Measurements from ENCODE around the gene NBEA. TPM values are rescaled to one million over a fixed set of nuclear protein-coding genes. Genes with fewer than 3 reads are reported as not detected.

NBEA gene
- total RNA-seq, 1 experiment from 2014 or later: 0.54 TPM

DNA sequence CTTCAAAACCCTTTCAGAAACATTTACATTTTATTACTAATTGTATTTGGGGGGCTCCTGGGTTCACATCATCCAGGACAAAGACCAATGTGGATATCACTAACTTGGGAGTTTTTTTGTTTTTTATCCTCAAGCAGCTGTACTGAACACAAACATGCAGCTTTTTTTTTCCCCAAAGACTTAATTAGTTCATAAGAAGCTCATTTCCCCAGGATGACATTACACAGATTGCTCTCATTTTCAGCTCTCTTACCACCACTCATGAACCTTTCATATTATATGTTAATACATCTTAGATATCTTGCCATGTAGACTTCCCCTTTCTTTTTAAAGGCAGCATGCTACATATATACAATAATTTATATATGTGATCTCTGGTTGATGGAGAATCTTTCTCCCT lies 653.1 kb downstream of the NBEA start:
- Mint-ChIP-seq H3K27ac (ENCODE audit: unreplicated experiment) (no peak overlapping the region), H3K36me3 (ENCODE audit: insufficient read depth, unreplicated experiment) (no peaks in the 10 kb centered on the region), H3K27me3 (ENCODE audit: insufficient read depth, unreplicated experiment) (no peaks in the 10 kb centered on the region), H3K4me3 (ENCODE audit: unreplicated experiment) (no peak overlapping the region), H3K9me3 (ENCODE audit: unreplicated experiment) (no peaks in the 10 kb centered on the region), H3K4me1 (ENCODE audit: low read depth, unreplicated experiment) (no peaks in the 10 kb centered on the region)
- Histone ChIP-seq H3K4me1 (no peaks in the 10 kb centered on the region), H3K4me3 (ENCODE audit: low read depth, low read length) (no peak overlapping the region), H3K36me3 (ENCODE audit: control insufficient read depth, insufficient read depth, low read length) (no peaks in the 10 kb centered on the region), H3K9me3 (no peaks in the 10 kb centered on the region), H3K27me3 (replicated peaks; ENCODE audit: control insufficient read depth, insufficient read depth, low read length) (no peaks in the 10 kb centered on the region)
- BruUV-seq (replicated peaks): no TSS peak
- CTCF ChIA-PET: no interaction called here
- intact Hi-C loops (cut with micrococcal nuclease; ENCODE audit: unreplicated experiment): no loop called here
- DNase-seq: no peak
- POLR2A ChIA-PET: no interaction called here
- TF ChIP-seq, protein P1, sequence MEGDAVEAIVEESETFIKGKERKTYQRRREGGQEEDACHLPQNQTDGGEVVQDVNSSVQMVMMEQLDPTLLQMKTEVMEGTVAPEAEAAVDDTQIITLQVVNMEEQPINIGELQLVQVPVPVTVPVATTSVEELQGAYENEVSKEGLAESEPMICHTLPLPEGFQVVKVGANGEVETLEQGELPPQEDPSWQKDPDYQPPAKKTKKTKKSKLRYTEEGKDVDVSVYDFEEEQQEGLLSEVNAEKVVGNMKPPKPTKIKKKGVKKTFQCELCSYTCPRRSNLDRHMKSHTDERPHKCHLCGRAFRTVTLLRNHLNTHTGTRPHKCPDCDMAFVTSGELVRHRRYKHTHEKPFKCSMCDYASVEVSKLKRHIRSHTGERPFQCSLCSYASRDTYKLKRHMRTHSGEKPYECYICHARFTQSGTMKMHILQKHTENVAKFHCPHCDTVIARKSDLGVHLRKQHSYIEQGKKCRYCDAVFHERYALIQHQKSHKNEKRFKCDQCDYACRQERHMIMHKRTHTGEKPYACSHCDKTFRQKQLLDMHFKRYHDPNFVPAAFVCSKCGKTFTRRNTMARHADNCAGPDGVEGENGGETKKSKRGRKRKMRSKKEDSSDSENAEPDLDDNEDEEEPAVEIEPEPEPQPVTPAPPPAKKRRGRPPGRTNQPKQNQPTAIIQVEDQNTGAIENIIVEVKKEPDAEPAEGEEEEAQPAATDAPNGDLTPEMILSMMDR (IDR thresholded peaks at IDR 0.05; ENCODE audit: insufficient read depth in 1 of 2, low read depth in 1 of 2, low read length in 1 of 2, severe bottlenecking in 1 of 2, unreplicated experiment in 1 of 2): no peak

DNA sequence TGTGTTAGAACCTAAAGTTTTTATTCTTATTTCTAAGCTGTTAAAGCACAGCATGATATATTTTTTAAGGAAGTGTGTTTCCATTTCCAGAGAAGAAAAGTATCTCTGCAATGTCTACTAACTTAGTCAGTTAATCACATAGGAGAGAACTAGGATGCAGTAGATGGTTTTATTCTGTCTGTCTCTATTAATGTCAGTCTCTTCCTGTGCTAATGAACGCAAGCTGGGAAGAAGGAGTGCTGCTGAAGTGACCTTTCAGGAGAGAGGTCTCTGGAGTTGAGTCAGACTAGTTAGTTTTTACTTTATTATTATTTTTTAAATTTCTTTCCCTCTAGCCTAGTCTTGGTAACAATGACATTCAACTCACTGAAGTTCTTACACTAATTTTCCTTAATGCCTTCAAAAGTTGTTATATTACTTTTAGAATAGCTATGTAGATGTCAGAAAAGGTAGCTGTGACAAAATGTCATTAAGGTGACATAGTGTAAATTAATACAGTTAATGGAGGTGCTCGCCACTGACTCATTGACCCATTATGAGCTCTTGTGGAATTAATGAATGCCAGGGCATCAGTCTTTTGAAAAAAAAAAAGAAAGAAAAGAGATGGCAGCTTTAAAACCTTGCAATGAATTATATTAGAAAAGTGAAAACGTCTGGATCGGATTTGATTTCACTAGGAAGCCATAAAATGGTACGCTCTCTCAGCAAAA lies 654.4 kb downstream of the NBEA start:
- Histone ChIP-seq H3K9me3 (no peaks in the 10 kb centered on the region), H3K27me3 (replicated peaks; ENCODE audit: control insufficient read depth, insufficient read depth, low read length) (no peaks in the 10 kb centered on the region), H3K36me3 (ENCODE audit: control insufficient read depth, insufficient read depth, low read length) (no peaks in the 10 kb centered on the region), H3K4me3 (ENCODE audit: low read depth, low read length) (no peak overlapping the region), H3K4me1 (no peaks in the 10 kb centered on the region)
- Mint-ChIP-seq H3K9me3 (ENCODE audit: unreplicated experiment) (no peaks in the 10 kb centered on the region), H3K27ac (ENCODE audit: unreplicated experiment) (no peak overlapping the region), H3K36me3 (ENCODE audit: insufficient read depth, unreplicated experiment) (no peaks in the 10 kb centered on the region), H3K4me1 (ENCODE audit: low read depth, unreplicated experiment) (no peaks in the 10 kb centered on the region), H3K4me3 (ENCODE audit: unreplicated experiment) (no peak overlapping the region), H3K27me3 (ENCODE audit: insufficient read depth, unreplicated experiment) (no peaks in the 10 kb centered on the region)
- TF ChIP-seq, protein P1 (IDR thresholded peaks at IDR 0.05; ENCODE audit: insufficient read depth in 1 of 2, low read depth in 1 of 2, low read length in 1 of 2, severe bottlenecking in 1 of 2, unreplicated experiment in 1 of 2): no peak
- POLR2A ChIA-PET: no interaction called here
- BruUV-seq (replicated peaks): no TSS peak
- intact Hi-C loops (cut with micrococcal nuclease; ENCODE audit: unreplicated experiment): no loop called here
- CTCF ChIA-PET: interaction anchor here (0.7 kb wide), 1 partner anchor 662 kb away, joined by 5 read pairs; no protein-coding TSS in a partner anchor
- DNase-seq: no peak

DNA sequence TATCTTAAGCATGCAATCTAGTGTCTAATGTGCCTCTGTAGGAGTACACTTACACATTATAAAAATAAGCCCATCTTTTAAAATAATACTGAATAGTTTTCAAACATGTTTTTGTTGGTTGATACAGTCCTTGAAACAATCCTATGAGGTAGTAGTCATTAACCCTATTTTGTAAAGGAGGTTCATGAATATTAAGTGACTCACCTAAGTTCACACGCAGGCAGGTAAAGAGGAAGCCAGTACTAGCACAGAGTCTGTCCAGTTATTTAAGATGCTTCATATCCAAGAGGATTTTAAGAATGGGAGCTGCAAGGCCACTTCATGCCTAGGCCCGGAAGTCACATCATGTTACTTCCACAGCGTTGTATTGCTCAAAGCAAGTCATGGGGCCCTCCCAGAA lies 655.4 kb downstream of the NBEA start:
- H3K9me3 Mint-ChIP-seq (ENCODE audit: unreplicated experiment): no peaks in the 10 kb centered on the region
- DNase-seq: no peak
- Histone ChIP-seq H3K27me3 (replicated peaks; ENCODE audit: control insufficient read depth, insufficient read depth, low read length) (no peaks in the 10 kb centered on the region), H3K4me3 (ENCODE audit: low read depth, low read length) (no peak overlapping the region), H3K36me3 (ENCODE audit: control insufficient read depth, insufficient read depth, low read length) (no peaks in the 10 kb centered on the region), H3K9me3 (no peaks in the 10 kb centered on the region), H3K4me1 (no peaks in the 10 kb centered on the region)
- intact Hi-C loops (cut with micrococcal nuclease; ENCODE audit: unreplicated experiment): no loop called here
- no peak overlapping the region for H3K27ac Mint-ChIP-seq (ENCODE audit: unreplicated experiment)
- H3K4me1 Mint-ChIP-seq (ENCODE audit: low read depth, unreplicated experiment): no peaks in the 10 kb centered on the region
- H3K36me3 Mint-ChIP-seq (ENCODE audit: insufficient read depth, unreplicated experiment): no peaks in the 10 kb centered on the region
- ChIA-PET POLR2A (no interaction called here), CTCF (no interaction called here)
- no TSS peak for BruUV-seq (replicated peaks)
- H3K27me3 Mint-ChIP-seq (ENCODE audit: insufficient read depth, unreplicated experiment): no peaks in the 10 kb centered on the region
- TF ChIP-seq, protein P1 (IDR thresholded peaks at IDR 0.05; ENCODE audit: insufficient read depth in 1 of 2, low read depth in 1 of 2, low read length in 1 of 2, severe bottlenecking in 1 of 2, unreplicated experiment in 1 of 2): no peak
- H3K4me3 Mint-ChIP-seq (ENCODE audit: unreplicated experiment): no peak overlapping the region
